H1 (cell line): ENCODE results near the gene MVD.

Experiments used
- ASH2L ChIP-seq: fragments of 200-600, 300-600 bp; sonication (generic); IDR thresholded peaks from one replicate; pipeline ENCODE4 v1.7.1; 2017; ENCODE audit warnings: low read length
- CHD1 ChIP-seq: IDR thresholded peaks from 2 replicates; pipeline ENCODE4 v1.6.1; 2012; ENCODE audit warnings: low read depth, low read length, improper control_type of control experiment
- CREB1 ChIP-seq: IDR thresholded peaks from 2 replicates; pipeline ENCODE4 v1.6.1; 2012; ENCODE audit warnings: inconsistent platforms
- CTCF ChIP-seq, 3 experiments: IDR thresholded peaks; 1 replicate in 2 of 3; 2 replicates in 1 of 3; pipeline versions ENCODE4 v1.5.1 to v1.6.1; 2011; ENCODE audit warnings: low read length in 3 of 3, mild to moderate bottlenecking in 3 of 3, inconsistent platforms in 2 of 3, low read depth in 1 of 3, moderate library complexity in 1 of 3; ENCODE audit not compliant: insufficient read depth in 1 of 3; ENCODE audit errors: control extremely low read depth in 1 of 3
- EZH2 ChIP-seq: fragments of 200-600 bp; sonication (generic); IDR thresholded peaks from 2 replicates; pipeline ENCODE4 v1.7.1; 2012; ENCODE audit warnings: low read depth, mild to moderate bottlenecking, moderate library complexity, low read length, inconsistent platforms; ENCODE audit not compliant: severe bottlenecking
- FOSL1 ChIP-seq: IDR thresholded peaks from 2 replicates; pipeline ENCODE4 v1.6.1; 2011; ENCODE audit warnings: mild to moderate bottlenecking, low read depth, low read length, moderate library complexity; ENCODE audit not compliant: insufficient read depth
- GABPA ChIP-seq: IDR thresholded peaks from 2 replicates; pipeline ENCODE4 v1.6.1; 2011; ENCODE audit warnings: mild to moderate bottlenecking, low read length, moderate library complexity, borderline replicate concordance; ENCODE audit not compliant: insufficient read depth
- MAFK ChIP-seq: IDR thresholded peaks from 2 replicates; pipeline ENCODE4 v1.6.1; 2012; ENCODE audit warnings: low read depth, mild to moderate bottlenecking, improper control_type of control experiment, low read length
- NRF1 ChIP-seq: IDR thresholded peaks from 2 replicates; pipeline ENCODE4 v1.6.1; 2011; ENCODE audit warnings: mild to moderate bottlenecking, low read depth, low read length, improper control_type of control experiment
- RAD21 ChIP-seq, 2 experiments: IDR thresholded peaks in 1 of 2; conservative IDR thresholded peaks in 1 of 2; 2 replicates each; pipeline ENCODE4 v1.6.1; 2011; ENCODE audit warnings: low read depth in 2 of 2, low read length in 2 of 2, improper control_type of control experiment in 1 of 2, inconsistent platforms in 1 of 2, mild to moderate bottlenecking in 1 of 2, moderate library complexity in 1 of 2
- TBP ChIP-seq: IDR thresholded peaks from 2 replicates; pipeline ENCODE4 v1.6.1; 2011; ENCODE audit warnings: low read depth, low read length, improper control_type of control experiment

- no peak for TF ChIP-seq CTCF (IDR thresholded peaks at IDR 0.05; ENCODE audit: control extremely low read depth in 1 of 3, insufficient read depth in 1 of 3, low read depth in 1 of 3, low read length in 3 of 3)
- no peak for TF ChIP-seq FOSL1
- no peak for TF ChIP-seq GABPA
- TF ChIP-seq RAD21 (IDR thresholded peaks at IDR 0.05 in 1 of 2, conservative IDR thresholded peaks at IDR 0.05 in 1 of 2; ENCODE audit: low read depth in 2 of 2, low read length in 2 of 2): no peak
- no peak for TF ChIP-seq CREB1
- no peak for TF ChIP-seq TBP
- no peak for TF ChIP-seq CHD1
- TF ChIP-seq ASH2L: no peak
- no peak for TF ChIP-seq EZH2
- TF ChIP-seq NRF1: no peak
- TF ChIP-seq MAFK: no peak
Observed at GRCh38 chr16:88643644-88643932, 19.3 kb downstream of the MVD start.
